Tibial nerve (tissue), 4 donors: ENCODE measurements around the gene SPPL2B. TPM values are rescaled to one million over a fixed set of nuclear protein-coding genes. Genes with fewer than 3 reads are reported as not detected.

Source experiments
- DNase-seq, 2 donors: peaks; one replicate each; pipeline ENCODE4 v3.0.0-alpha.2; 2019; ENCODE audit warnings: low spot score in 2 of 2
- H3K27ac ChIP-seq, 4 donors: fragments of 200-600 bp; sonication (generic) in 3 of 4; one replicate each; pipeline ENCODE4 v1.5.1; 2017 to 2019; ENCODE audit warnings: mild to moderate bottlenecking in 1 of 4
- H3K27me3 ChIP-seq, 2 donors: fragments of 200-600 bp; sonication (generic) in 1 of 2; one replicate each; pipeline versions ENCODE4 v1.5.1 to v1.6.0; 2017 to 2019
- H3K36me3 ChIP-seq, 3 donors: fragments of 200-600 bp; sonication (generic); one replicate each; pipeline ENCODE4 v1.5.1; 2018 to 2019
- H3K4me1 ChIP-seq, 4 donors: fragments of 200-600 bp; sonication (generic) in 3 of 4; one replicate each; pipeline ENCODE4 v1.5.1; 2017 to 2019
- H3K4me3 ChIP-seq, 4 donors: fragments of 200-600 bp; sonication (generic) in 3 of 4; one replicate each; pipeline ENCODE4 v1.5.1; 2017 to 2019; ENCODE audit warnings: mild to moderate bottlenecking in 1 of 4, moderate library complexity in 1 of 4
- H3K9me3 ChIP-seq, 4 donors: fragments of 200-600 bp; sonication (generic) in 3 of 4; one replicate each; pipeline ENCODE4 v1.5.1; 2017 to 2019
- EP300 ChIP-seq, 2 donors: sonication (generic); formaldehyde crosslinking; IDR thresholded peaks; one replicate each; pipeline ENCODE4 v1.6.1; 2017; ENCODE audit warnings: antibody characterized with exemption in 2 of 2, mild to moderate bottlenecking in 1 of 2
- POLR2A ChIP-seq, 2 donors: fragments of 450-650 bp; IDR thresholded peaks; one replicate each; pipeline ENCODE4 v1.6.1; 2017; ENCODE audit warnings: antibody characterized with exemption in 2 of 2, mild to moderate bottlenecking in 2 of 2, moderate library complexity in 2 of 2
- WGBS, 2 donors: methylation state at CpG; one replicate each; pipeline ENCODE4 v1.1.5; 2018; 5-methylcytosine and 5-hydroxymethylcytosine counted together
- total RNA-seq, 4 donors: library from RNA; depleted of rRNA; stranded (reverse); fragments of >200 nt; gene quantifications; one replicate each; pipeline ENCODE4 v1.1.0, GENCODE V29; 2016
- TF ChIP-seq, protein P1 (sequence below), 5 experiments: fragments of 200-600 bp in 3 of 5; fragments of 450-650 bp in 2 of 5; sonication (generic) in 3 of 5; IDR thresholded peaks; one replicate each; pipeline ENCODE4 v1.5.1; 2016 to 2019; ENCODE audit warnings: antibody characterized with exemption in 5 of 5, mild to moderate bottlenecking in 3 of 5, moderate library complexity in 2 of 5

The SPPL2B gene
- total RNA-seq, 4 donors from 2014 or later: 51.1 to 97.2 (median 77.7) TPM

DNA sequence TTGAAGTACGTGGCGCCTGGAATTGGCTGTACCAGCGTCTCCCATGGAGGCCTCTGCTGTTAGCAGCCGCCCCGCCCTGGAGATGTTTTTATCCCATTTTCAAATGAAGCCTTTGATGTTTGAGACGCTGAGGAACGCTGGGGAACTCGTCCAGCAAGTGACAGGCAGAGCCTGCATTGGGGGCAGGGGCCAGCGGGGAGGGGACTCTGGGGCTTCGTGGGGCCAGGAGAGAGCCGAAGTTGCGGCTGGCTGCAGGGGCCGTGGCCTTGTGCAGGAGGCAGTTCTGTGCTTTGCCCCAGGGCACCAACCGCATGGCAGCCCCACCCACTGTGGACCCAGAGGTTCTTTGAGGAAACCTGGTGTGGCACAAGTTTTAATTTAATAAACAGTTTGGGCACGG lies 13.5 kb downstream of the SPPL2B start:
- Histone ChIP-seq H3K36me3 (peaks cover 0 to 80% (median 0%) of the 10 kb centered on the region in 3 donors), H3K27me3 (no peaks in the 10 kb centered on the region), H3K4me1 (peaks cover 0 to 25% (median 0%) of the 10 kb centered on the region in 4 donors), H3K9me3 (no peaks in the 10 kb centered on the region), H3K4me3 (no peak overlapping the region), H3K27ac (no peak overlapping the region)
- WGBS, 2 donors: 75 to 85% methylated on average over 15 of the region's 15 CpGs
- TF ChIP-seq EP300 (IDR thresholded peaks at IDR 0.05) (no peak), POLR2A (IDR thresholded peaks at IDR 0.05) (no peak)
- TF ChIP-seq, protein P1, sequence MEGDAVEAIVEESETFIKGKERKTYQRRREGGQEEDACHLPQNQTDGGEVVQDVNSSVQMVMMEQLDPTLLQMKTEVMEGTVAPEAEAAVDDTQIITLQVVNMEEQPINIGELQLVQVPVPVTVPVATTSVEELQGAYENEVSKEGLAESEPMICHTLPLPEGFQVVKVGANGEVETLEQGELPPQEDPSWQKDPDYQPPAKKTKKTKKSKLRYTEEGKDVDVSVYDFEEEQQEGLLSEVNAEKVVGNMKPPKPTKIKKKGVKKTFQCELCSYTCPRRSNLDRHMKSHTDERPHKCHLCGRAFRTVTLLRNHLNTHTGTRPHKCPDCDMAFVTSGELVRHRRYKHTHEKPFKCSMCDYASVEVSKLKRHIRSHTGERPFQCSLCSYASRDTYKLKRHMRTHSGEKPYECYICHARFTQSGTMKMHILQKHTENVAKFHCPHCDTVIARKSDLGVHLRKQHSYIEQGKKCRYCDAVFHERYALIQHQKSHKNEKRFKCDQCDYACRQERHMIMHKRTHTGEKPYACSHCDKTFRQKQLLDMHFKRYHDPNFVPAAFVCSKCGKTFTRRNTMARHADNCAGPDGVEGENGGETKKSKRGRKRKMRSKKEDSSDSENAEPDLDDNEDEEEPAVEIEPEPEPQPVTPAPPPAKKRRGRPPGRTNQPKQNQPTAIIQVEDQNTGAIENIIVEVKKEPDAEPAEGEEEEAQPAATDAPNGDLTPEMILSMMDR (IDR thresholded peaks at IDR 0.05): no peak
- no peak for DNase-seq

DNA sequence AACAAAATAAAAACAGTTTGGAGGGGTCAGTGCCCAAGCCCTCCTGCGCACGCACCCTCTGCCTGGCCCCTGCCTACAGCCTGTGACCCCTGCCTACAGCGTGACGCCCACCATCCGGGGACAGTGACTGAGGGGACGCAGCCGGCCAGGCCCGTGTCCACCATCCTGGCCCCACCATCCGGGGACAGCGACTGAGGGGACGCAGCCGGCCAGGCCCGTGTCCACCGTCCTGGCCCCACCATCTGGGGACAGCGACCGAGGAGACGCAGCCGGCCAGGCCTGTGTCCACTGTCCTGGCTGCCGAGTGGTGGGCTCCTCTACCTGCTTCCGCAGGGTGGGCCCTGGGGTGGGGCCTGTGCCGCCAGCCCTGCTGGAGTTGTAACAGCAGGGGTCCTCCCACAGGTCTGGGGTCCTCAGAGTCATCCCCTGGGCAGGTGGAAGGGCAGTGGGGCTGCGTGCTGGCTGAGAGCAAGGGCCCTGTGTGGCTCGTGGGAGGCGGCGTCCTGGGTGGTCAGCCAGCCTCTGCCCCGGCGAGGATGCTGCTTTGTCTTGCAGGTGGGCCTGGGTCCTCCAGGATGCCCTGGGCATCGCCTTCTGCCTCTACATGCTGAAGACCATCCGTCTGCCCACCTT lies 14.3 kb downstream of the SPPL2B start:
- WGBS, 2 donors: 90 to 94% methylated on average over 12 to 22 of the region's 29 CpGs
- H3K4me1 ChIP-seq: peaks cover 0 to 17% (median 0%) of the 10 kb centered on the region in 4 donors
- TF ChIP-seq EP300 (IDR thresholded peaks at IDR 0.05): no peak
- TF ChIP-seq POLR2A (IDR thresholded peaks at IDR 0.05): no peak
- TF ChIP-seq, protein P1 (IDR thresholded peaks at IDR 0.05): no peak
- H3K27ac ChIP-seq: no peak overlapping the region
- peaks cover 0 to 76% (median 0%) of the 10 kb centered on the region in 3 donors for H3K36me3 ChIP-seq
- no peaks in the 10 kb centered on the region for H3K27me3 ChIP-seq
- no peaks in the 10 kb centered on the region for H3K9me3 ChIP-seq
- H3K4me3 ChIP-seq: no peak overlapping the region
- DNase-seq: no peak

DNA sequence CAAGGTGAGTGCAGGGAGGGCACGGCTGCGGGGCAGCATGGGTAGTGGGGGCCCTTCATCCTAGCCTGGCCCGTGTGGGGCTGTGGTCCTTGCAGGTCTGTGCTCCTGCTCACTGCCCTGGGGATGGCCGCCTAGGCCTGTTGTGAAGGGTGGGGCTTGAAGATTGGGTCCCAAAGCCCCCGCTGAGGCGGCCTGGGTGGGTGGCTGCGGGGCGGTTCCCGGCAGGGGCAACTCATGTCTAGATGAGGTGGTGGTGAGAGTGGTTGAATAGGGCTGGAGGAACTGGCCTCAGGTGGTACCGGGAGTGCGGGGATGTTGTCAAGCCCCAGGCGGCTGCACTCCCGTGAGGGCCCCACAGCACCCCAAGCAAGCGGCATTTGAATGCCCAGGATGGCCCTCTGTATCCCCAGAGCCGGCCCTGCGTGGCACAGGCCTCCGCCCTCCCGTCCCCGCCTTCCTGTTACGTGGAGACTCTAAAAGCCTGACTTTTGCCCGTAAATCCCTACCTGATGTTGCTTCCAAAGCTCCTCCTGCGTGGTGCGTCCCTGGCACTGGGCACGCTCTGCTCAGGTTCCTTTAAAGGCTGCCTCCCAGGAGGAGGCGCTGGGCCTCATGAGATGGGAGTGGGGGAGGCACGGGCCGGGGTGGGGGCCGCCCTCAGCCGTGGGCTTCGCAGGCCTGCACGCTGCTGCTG lies 15.0 kb downstream of the SPPL2B start:
- Histone ChIP-seq H3K27ac (no peak overlapping the region), H3K4me1 (peaks cover 0 to 12% (median 0%) of the 10 kb centered on the region in 4 donors), H3K36me3 (peaks cover 0 to 75% (median 0%) of the 10 kb centered on the region in 3 donors), H3K27me3 (no peaks in the 10 kb centered on the region), H3K4me3 (no peak overlapping the region), H3K9me3 (no peaks in the 10 kb centered on the region)
- TF ChIP-seq, protein P1 (IDR thresholded peaks at IDR 0.05): no peak
- TF ChIP-seq EP300 (IDR thresholded peaks at IDR 0.05): no peak
- no peak for DNase-seq
- WGBS, 2 donors: 91 to 93% methylated on average over 28 to 31 of the region's 31 CpGs

DNA sequence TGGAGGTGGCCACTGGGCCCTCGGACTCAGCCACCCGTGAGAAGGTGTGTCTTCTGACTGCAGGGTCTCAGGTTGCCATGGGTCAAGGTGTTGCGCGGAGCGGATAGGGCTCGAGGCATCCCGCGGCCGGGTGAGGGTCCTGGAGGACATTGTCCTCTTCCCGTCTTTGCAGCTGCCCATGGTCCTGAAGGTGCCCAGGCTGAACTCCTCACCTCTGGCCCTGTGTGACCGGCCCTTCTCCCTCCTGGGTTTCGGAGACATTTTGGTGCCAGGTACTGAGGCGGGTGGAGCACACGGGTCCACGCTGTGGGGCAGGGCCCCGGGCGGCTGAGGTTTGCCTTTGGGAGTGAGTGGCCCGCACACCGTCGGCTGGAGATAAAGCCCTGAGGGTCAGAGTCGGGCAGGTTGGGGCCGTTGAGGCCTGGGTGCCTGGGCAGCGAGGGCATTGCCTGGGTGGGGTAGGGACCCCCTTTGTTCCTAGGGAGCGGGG lies 15.9 kb downstream of the SPPL2B start:
- whole genome bisulfite sequencing, 2 donors: 96% methylated on average over 17 to 22 of the region's 24 CpGs
- TF ChIP-seq POLR2A (IDR thresholded peaks at IDR 0.05) (no peak), EP300 (IDR thresholded peaks at IDR 0.05) (no peak)
- TF ChIP-seq, protein P1 (IDR thresholded peaks at IDR 0.05): no peak
- Histone ChIP-seq H3K9me3 (no peaks in the 10 kb centered on the region), H3K4me1 (peaks cover 0 to 12% (median 0%) of the 10 kb centered on the region in 4 donors), H3K36me3 (peaks cover 0 to 71% (median 0%) of the 10 kb centered on the region in 3 donors), H3K4me3 (no peak overlapping the region), H3K27ac (no peak overlapping the region), H3K27me3 (no peaks in the 10 kb centered on the region)
- DNase-seq: no peak

DNA sequence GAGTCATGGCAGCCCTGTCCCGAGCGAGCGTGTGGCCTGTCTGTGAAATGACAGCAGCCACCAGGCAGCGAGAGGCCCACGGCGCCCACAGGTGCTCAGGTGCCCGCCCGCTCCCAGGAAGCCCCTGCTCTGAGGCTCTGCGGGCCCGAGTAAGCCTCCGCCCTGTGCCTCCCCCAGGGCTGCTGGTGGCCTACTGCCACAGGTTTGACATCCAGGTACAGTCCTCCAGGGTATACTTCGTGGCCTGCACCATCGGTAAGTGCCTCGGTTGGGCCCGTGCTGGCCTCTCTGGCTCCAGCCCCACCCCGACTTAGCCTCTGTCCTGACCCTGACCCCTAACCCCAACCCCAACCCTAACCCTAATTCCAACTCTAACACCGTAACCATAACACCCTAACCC lies 16.6 kb downstream of the SPPL2B start:
- H3K27ac ChIP-seq: no peak overlapping the region
- TF ChIP-seq EP300 (IDR thresholded peaks at IDR 0.05) (no peak), POLR2A (IDR thresholded peaks at IDR 0.05) (no peak)
- TF ChIP-seq, protein P1 (IDR thresholded peaks at IDR 0.05): no peak
- peaks cover 0 to 12% (median 0%) of the 10 kb centered on the region in 4 donors for H3K4me1 ChIP-seq
- no peaks in the 10 kb centered on the region for H3K27me3 ChIP-seq
- WGBS, 2 donors: 79 to 93% methylated on average over 12 to 17 of the region's 17 CpGs
- H3K4me3 ChIP-seq: no peak overlapping the region
- no peaks in the 10 kb centered on the region for H3K9me3 ChIP-seq
- DNase-seq: no peak
- H3K36me3 ChIP-seq: peaks cover 0 to 70% (median 0%) of the 10 kb centered on the region in 3 donors
